ENCODE results near the gene CFAP91.

CFAP91 gene

DNA sequence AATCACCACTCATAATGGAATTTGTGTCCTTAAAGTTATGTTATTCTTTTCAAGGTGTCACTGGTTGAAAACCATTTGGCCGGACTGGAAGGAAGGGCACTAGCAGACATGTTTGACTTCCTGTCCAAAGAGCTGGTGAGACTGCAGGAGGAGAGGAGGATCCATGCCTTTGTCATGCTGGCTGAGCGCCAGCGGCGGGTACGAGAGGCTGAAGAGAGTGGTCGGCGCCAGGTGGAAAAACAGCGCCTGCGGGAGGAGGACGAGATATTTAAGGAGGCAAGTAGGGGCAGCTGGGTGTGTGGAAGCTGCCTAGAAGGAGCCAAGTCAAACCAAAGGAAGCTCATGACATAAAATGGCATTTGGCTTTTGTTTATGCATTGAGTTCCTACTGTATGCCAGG is 41.1 kb downstream of the CFAP91 start:
- no peak overlapping the region for H3K27ac ChIP-seq
- DNase-seq (ENCODE audit: low read depth, low spot score), result no peak
- H3K9ac ChIP-seq (ENCODE audit: insufficient read length), result no peak overlapping the region
- TF ChIP-seq EZH2 (IDR thresholded peaks at IDR 0.05) (no peak), FOXP2 (optimal IDR thresholded peaks at IDR 0.05; ENCODE audit: control extremely low read depth, extremely low read length, insufficient read depth) (no peak), POLR2AphosphoS5 (IDR thresholded peaks at IDR 0.05; ENCODE audit: borderline replicate concordance, low read depth, low read length) (no peak)
- no peaks in the 10 kb centered on the region for H3K36me3 ChIP-seq (ENCODE audit: insufficient read depth, low read length)
- no peaks in the 10 kb centered on the region for H3K9me3 ChIP-seq (ENCODE audit: low read depth, low read length)
- H3K4me3 ChIP-seq, result no peak overlapping the region

GRCh38 chr3:119745942-119746341 is 43.1 kb downstream of the CFAP91 start:
- Histone ChIP-seq H3K9me3 (ENCODE audit: low read depth, low read length) (no peaks in the 10 kb centered on the region), H3K27ac (no peak overlapping the region), H3K9ac (ENCODE audit: insufficient read length) (no peak overlapping the region), H3K36me3 (ENCODE audit: insufficient read depth, low read length) (no peaks in the 10 kb centered on the region), H3K4me3 (no peak overlapping the region)
- TF ChIP-seq POLR2AphosphoS5 (IDR thresholded peaks at IDR 0.05; ENCODE audit: borderline replicate concordance, low read depth, low read length) (no peak), FOXP2 (optimal IDR thresholded peaks at IDR 0.05; ENCODE audit: control extremely low read depth, extremely low read length, insufficient read depth) (no peak)
- DNase-seq (ENCODE audit: low read depth, low spot score), result no peak

DNA sequence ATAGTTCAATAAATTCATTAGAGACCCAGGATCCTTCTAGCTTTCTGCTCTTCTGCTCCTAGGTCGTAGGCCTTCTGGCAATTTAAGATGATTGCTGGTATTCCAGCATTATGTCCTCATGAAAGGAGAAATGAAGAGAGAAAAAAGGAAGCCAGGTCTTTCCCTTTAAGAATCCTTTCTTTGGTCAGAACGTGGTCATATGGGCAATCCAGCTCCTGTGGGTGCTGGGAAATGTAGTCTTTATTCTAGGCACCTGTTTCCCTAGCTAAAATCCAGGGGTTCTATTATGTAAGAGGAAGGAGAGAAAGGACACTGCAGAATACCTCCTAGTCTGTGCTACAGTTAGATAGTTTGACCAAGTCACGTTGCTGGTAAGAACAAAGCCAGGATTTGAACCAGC is 43.6 kb downstream of the CFAP91 start:
- Histone ChIP-seq H3K36me3 (ENCODE audit: insufficient read depth, low read length) (no peaks in the 10 kb centered on the region), H3K27ac (no peak overlapping the region), H3K9ac (ENCODE audit: insufficient read length) (no peak overlapping the region), H3K9me3 (ENCODE audit: low read depth, low read length) (no peaks in the 10 kb centered on the region), H3K4me3 (no peak overlapping the region)
- no peak for DNase-seq (ENCODE audit: low read depth, low spot score)
- no peak for TF ChIP-seq EZH2 (IDR thresholded peaks at IDR 0.05)
- TF ChIP-seq FOXP2 (optimal IDR thresholded peaks at IDR 0.05; ENCODE audit: control extremely low read depth, extremely low read length, insufficient read depth), result no peak
- no peak for TF ChIP-seq POLR2AphosphoS5 (IDR thresholded peaks at IDR 0.05; ENCODE audit: borderline replicate concordance, low read depth, low read length)

- TF ChIP-seq FOXP2 (optimal IDR thresholded peaks at IDR 0.05; ENCODE audit: control extremely low read depth, extremely low read length, insufficient read depth), result no peak
- no peak for TF ChIP-seq POLR2AphosphoS5 (IDR thresholded peaks at IDR 0.05; ENCODE audit: borderline replicate concordance, low read depth, low read length)
- no peak for TF ChIP-seq EZH2 (IDR thresholded peaks at IDR 0.05)
- Histone ChIP-seq H3K4me3 (no peak overlapping the region), H3K9ac (ENCODE audit: insufficient read length) (no peak overlapping the region), H3K27ac (no peak overlapping the region), H3K36me3 (ENCODE audit: insufficient read depth, low read length) (no peaks in the 10 kb centered on the region), H3K9me3 (ENCODE audit: low read depth, low read length) (no peaks in the 10 kb centered on the region)
- no peak for DNase-seq (ENCODE audit: low read depth, low spot score)
Observed at GRCh38 chr3:119747357-119747756, 44.5 kb downstream of the CFAP91 start.

GRCh38 chr3:119748991-119749390 is 46.2 kb downstream of the CFAP91 start:
- TF ChIP-seq POLR2AphosphoS5 (IDR thresholded peaks at IDR 0.05; ENCODE audit: borderline replicate concordance, low read depth, low read length), result no peak
- no peak for TF ChIP-seq FOXP2 (optimal IDR thresholded peaks at IDR 0.05; ENCODE audit: control extremely low read depth, extremely low read length, insufficient read depth)
- TF ChIP-seq EZH2 (IDR thresholded peaks at IDR 0.05), result no peak
- H3K36me3 ChIP-seq (ENCODE audit: insufficient read depth, low read length), result no peaks in the 10 kb centered on the region
- H3K9me3 ChIP-seq (ENCODE audit: low read depth, low read length), result no peaks in the 10 kb centered on the region
- H3K9ac ChIP-seq (ENCODE audit: insufficient read length), result no peak overlapping the region
- H3K4me3 ChIP-seq, result no peak overlapping the region
- no peak overlapping the region for H3K27ac ChIP-seq
- DNase-seq (ENCODE audit: low read depth, low spot score), result no peak

DNA sequence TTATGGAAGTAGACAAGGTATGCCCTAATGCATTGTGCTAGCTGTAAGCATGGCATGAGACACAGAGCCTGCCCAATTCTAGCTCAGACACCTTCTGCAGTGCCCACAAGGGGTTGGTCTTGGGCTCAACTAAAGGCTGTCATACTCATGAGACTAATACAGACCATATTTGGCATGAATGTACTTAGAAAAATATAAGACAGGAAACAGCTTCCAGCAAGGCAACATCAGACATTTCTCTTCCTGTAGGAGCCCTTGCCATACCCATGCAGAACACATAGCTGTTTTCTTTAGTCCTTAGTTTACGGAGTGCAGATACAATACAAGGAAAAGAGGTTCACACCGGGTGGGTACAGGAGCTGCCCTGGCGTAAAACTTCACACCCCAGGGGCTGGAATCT is 48.6 kb downstream of the CFAP91 start:
- H3K4me3 ChIP-seq, result no peak overlapping the region
- H3K36me3 ChIP-seq (ENCODE audit: insufficient read depth, low read length), result no peaks in the 10 kb centered on the region

More for the DNA sequence above, 48.6 kb downstream of the CFAP91 start:
- Histone ChIP-seq H3K9me3 (ENCODE audit: low read depth, low read length) (no peaks in the 10 kb centered on the region), H3K27ac (no peak overlapping the region), H3K9ac (ENCODE audit: insufficient read length) (no peak overlapping the region)
- no peak for DNase-seq (ENCODE audit: low read depth, low spot score)
- TF ChIP-seq EZH2 (IDR thresholded peaks at IDR 0.05) (no peak), POLR2AphosphoS5 (IDR thresholded peaks at IDR 0.05; ENCODE audit: borderline replicate concordance, low read depth, low read length) (no peak), FOXP2 (optimal IDR thresholded peaks at IDR 0.05; ENCODE audit: control extremely low read depth, extremely low read length, insufficient read depth) (no peak)

All from SK-N-MC (cell line).